ENCODE data around the gene FMR1.

DNA sequence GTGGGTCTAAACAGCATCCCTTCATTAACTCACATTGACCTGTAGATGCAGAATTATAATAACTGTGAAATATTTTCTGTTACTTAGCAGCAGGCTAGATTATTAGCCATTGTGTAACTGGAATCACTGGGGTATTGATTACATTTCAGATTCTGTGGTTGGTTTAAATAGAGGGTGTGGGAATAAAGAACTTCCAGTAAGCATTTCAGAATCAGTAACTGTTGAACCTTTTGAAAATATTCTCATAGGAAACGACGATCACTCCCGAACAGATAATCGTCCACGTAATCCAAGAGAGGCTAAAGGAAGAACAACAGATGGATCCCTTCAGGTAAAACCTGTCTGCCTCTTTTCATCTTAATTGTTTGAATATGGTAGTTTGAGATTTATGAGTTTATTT, 33.6 kb downstream of the FMR1 start:
- TF ChIP-seq, protein P1, sequence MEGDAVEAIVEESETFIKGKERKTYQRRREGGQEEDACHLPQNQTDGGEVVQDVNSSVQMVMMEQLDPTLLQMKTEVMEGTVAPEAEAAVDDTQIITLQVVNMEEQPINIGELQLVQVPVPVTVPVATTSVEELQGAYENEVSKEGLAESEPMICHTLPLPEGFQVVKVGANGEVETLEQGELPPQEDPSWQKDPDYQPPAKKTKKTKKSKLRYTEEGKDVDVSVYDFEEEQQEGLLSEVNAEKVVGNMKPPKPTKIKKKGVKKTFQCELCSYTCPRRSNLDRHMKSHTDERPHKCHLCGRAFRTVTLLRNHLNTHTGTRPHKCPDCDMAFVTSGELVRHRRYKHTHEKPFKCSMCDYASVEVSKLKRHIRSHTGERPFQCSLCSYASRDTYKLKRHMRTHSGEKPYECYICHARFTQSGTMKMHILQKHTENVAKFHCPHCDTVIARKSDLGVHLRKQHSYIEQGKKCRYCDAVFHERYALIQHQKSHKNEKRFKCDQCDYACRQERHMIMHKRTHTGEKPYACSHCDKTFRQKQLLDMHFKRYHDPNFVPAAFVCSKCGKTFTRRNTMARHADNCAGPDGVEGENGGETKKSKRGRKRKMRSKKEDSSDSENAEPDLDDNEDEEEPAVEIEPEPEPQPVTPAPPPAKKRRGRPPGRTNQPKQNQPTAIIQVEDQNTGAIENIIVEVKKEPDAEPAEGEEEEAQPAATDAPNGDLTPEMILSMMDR (IDR thresholded peaks at IDR 0.05) = no peak
- no peak for TF ChIP-seq POLR2A (IDR thresholded peaks at IDR 0.05)

Measured in body of pancreas (tissue), 4 donors.